A673 (cell line): ENCODE measurements around the gene HOXA4. TPM values are rescaled to one million over a fixed set of nuclear protein-coding genes. Genes with fewer than 3 reads are reported as not detected.

Experiments
- BruUV-seq: library from RNA; stranded (reverse); fragments of 400-500 nt; replicated peaks from 2 replicates; lab custom pipeline; 2021; lab: Mats Ljungman, UMichigan
- CTCF ChIA-PET: fragments of 300-600 bp; sonication (Branson Sonifier 250); formaldehyde crosslinking; loops from one replicate; lab custom pipeline; 2022; ENCODE audit warnings: antibody characterized with exemption; lab: Charles Lee
- POLR2A ChIA-PET: fragments of 300-600 bp; sonication (Branson Sonifier 250); formaldehyde crosslinking; loops from one replicate; lab custom pipeline; 2022; ENCODE audit warnings: antibody characterized with exemption; ENCODE audit not compliant: low non-redundant PET; lab: Charles Lee
- DNase-seq: peaks from one replicate; pipeline ENCODE4 v3.0.0-alpha.2; 2015; ENCODE audit warnings: low spot score
- H3K27ac ChIP-seq: fragments of 200-600 bp; sonication (generic); 2 replicates; pipeline ENCODE4 v1.5.1; 2016; ENCODE audit warnings: mixed run types, low read depth, mild to moderate bottlenecking, mixed read lengths, antibody characterized with exemption, low read length; ENCODE audit not compliant: poor library complexity, severe bottlenecking
- H3K27me3 ChIP-seq: fragments of 200-600 bp; sonication (generic); replicated peaks from 2 replicates; pipeline ENCODE4 v1.6.1; 2017; ENCODE audit warnings: mixed run types, low read depth, mild to moderate bottlenecking, mixed read lengths, antibody characterized with exemption, low read length; ENCODE audit not compliant: insufficient read depth, poor library complexity
- H3K36me3 ChIP-seq: fragments of 200-600 bp; sonication (generic); 2 replicates; pipeline ENCODE4 v1.6.1; 2016; ENCODE audit warnings: mixed run types, mild to moderate bottlenecking, mixed read lengths, antibody characterized with exemption, low read length; ENCODE audit not compliant: insufficient read depth, poor library complexity, severe bottlenecking
- H3K4me1 ChIP-seq: fragments of 200-600 bp; sonication (generic); 2 replicates; pipeline ENCODE4 v1.6.1; 2017; ENCODE audit warnings: mixed run types, mild to moderate bottlenecking, mixed read lengths, antibody characterized with exemption, low read length; ENCODE audit not compliant: insufficient read depth, poor library complexity, severe bottlenecking
- H3K4me3 ChIP-seq: fragments of 200-600 bp; sonication (generic); 2 replicates; pipeline ENCODE4 v1.5.1; 2016; ENCODE audit warnings: low read depth, mixed run types, mild to moderate bottlenecking, mixed read lengths, low read length; ENCODE audit not compliant: poor library complexity, severe bottlenecking
- H3K9me3 ChIP-seq: fragments of 200-600 bp; sonication (generic); 2 replicates; pipeline ENCODE4 v1.6.1; 2016; ENCODE audit warnings: mixed run types, low read depth, mild to moderate bottlenecking, mixed read lengths, antibody characterized with exemption, low read length; ENCODE audit not compliant: poor library complexity, severe bottlenecking
- EZH2 ChIP-seq: fragments of 200-600 bp; sonication (generic); IDR thresholded peaks from 2 replicates; pipeline ENCODE4 v1.6.1; 2017; ENCODE audit warnings: borderline replicate concordance, low read depth, mild to moderate bottlenecking, mixed read lengths, antibody characterized with exemption, low read length; ENCODE audit not compliant: poor library complexity, severe bottlenecking
- intact Hi-C: fragments of 100-400 bp; cut with micrococcal nuclease; formaldehyde crosslinking; loops from one replicate; pipeline ENCODE4 v1.10.0; 2022; ENCODE audit not compliant: unreplicated experiment
- total RNA-seq: library from RNA; stranded (reverse); gene quantifications from 2 replicates; pipeline ENCODE4 v1.2.3, GENCODE V29; 2021
- TF ChIP-seq, protein P1 (sequence below): fragments of 300-800, 200-600 bp; sonication (generic); conservative IDR thresholded peaks from 2 replicates; pipeline ENCODE4 v1.5.1; 2017; ENCODE audit warnings: low read depth, mild to moderate bottlenecking, antibody characterized with exemption, low read length, moderate library complexity, mixed read lengths

Gene HOXA4
- total RNA-seq, 1 experiment from 2014 or later, result not detected

DNA sequence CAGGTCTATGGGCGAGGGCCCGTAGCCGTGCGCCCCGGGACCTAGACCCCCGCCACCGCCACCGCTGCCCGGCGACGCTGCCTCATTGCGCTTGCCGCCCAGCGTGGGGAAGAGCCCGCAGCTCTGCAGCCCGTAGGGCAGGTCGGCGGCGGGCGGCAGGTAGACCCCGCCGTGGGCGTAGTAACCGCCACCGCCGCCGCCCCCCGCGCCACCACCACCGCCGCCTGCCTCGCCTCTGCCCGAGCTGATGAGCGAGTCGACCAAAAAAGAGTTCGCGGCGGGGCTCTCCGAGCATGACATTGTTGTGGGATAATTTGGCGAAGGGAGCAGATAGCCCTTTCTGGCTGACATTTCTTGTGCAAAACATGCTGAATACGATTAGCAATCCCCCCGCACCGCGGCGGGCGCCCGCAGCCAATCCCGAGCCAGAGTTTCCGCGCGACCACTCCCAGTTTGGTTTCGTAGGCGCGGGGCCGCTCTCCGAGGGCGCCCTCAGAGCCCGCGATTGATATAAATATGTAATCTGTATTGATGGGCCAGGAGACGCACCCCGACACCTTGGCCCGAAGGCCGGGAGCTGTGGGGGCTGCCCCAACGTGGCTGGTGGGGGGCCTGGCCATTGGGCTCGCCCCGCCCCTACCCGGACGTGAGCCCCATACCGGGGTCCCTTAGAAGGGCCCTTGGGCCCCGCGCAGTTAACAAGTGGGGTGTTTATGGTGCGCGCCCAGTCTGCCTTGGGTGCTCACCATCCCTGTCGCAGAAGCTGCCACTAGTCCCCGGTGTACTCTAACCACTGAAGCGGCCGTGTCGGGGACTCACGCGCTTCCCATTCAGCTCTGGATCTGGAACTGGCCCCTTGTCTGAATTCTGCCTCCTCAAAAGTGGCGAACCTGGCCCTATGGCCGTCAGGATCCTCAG lies 43.7 kb upstream of the HOXA4 start, which contains the start of gene HOXA10:
TSS of gene HOXA10 (minus strand) at position 365 of the 918 bp plus-strand sequence. CDS start at position 351, 14 bp downstream.
- ChIA-PET CTCF (no interaction called here), POLR2A (no interaction called here)
- BruUV-seq, result no TSS peak
- TF ChIP-seq, protein P1, sequence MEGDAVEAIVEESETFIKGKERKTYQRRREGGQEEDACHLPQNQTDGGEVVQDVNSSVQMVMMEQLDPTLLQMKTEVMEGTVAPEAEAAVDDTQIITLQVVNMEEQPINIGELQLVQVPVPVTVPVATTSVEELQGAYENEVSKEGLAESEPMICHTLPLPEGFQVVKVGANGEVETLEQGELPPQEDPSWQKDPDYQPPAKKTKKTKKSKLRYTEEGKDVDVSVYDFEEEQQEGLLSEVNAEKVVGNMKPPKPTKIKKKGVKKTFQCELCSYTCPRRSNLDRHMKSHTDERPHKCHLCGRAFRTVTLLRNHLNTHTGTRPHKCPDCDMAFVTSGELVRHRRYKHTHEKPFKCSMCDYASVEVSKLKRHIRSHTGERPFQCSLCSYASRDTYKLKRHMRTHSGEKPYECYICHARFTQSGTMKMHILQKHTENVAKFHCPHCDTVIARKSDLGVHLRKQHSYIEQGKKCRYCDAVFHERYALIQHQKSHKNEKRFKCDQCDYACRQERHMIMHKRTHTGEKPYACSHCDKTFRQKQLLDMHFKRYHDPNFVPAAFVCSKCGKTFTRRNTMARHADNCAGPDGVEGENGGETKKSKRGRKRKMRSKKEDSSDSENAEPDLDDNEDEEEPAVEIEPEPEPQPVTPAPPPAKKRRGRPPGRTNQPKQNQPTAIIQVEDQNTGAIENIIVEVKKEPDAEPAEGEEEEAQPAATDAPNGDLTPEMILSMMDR, result no peak
- peak; percentile 33 for TF ChIP-seq EZH2
- intact Hi-C loops, result no loop called here
- Histone ChIP-seq H3K36me3 (no peaks in the 10 kb centered on the region), H3K4me3 (peak within 1 kb of the TSS; percentile 41), H3K27me3 (peaks cover 90% of the 10 kb centered on the region), H3K9me3 (no peaks in the 10 kb centered on the region), H3K27ac (no peak within 1 kb of the TSS), H3K4me1 (peaks cover 7% of the 10 kb centered on the region)
- DNase-seq, result no peak

DNA sequence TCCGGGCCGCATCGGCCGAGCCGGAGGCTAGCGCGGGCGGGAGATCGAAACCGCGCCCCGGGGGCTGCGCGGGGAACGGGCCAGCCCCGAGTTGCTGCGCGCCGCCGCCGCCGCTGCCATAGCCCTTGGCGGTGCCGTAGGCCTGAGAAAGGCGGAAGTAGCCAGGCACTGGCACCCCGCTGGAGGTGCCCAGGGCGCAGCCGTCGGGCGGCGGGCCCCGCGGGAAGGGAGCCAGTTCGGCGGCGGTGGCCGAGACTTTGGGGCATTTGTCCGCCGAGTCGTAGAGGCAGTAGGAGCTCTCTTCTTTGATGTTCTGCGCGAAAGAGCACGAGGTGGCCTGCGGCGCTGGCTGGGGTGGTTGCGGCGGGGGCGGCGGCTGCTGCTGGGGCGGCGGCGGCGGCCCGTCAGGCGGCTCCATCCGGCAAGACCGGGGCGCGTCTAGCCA lies 43.0 kb upstream of the HOXA4 start:
- Histone ChIP-seq H3K9me3 (no peaks in the 10 kb centered on the region), H3K4me3 (peak overlapping the region; percentile 41), H3K4me1 (peaks cover 7% of the 10 kb centered on the region), H3K27ac (no peak overlapping the region), H3K27me3 (peaks cover 86% of the 10 kb centered on the region), H3K36me3 (no peaks in the 10 kb centered on the region)
- no peak for DNase-seq
- ChIA-PET CTCF (no interaction called here), POLR2A (no interaction called here)
- TF ChIP-seq, protein P1, result no peak
- TF ChIP-seq EZH2, result peak; percentile 96
- no TSS peak for BruUV-seq
- intact Hi-C loops, result no loop called here

- Histone ChIP-seq H3K4me1 (peaks cover 7% of the 10 kb centered on the region), H3K4me3 (peak overlapping the region; percentile 41), H3K27me3 (peaks cover 85% of the 10 kb centered on the region), H3K27ac (no peak overlapping the region), H3K36me3 (no peaks in the 10 kb centered on the region), H3K9me3 (no peaks in the 10 kb centered on the region)
- BruUV-seq, result no TSS peak
- DNase-seq, result peak; percentile 35
- TF ChIP-seq, protein P1, result no peak
- TF ChIP-seq EZH2, result no peak
- ChIA-PET POLR2A (no interaction called here), CTCF (no interaction called here)
- intact Hi-C loops, result no loop called here
Observed at GRCh38 chr7:27172823-27173510, 42.4 kb upstream of the HOXA4 start.
